ENCODE results near the gene PDE4D.

Gene PDE4D

GRCh38 chr5:59126016-59126707 is 767.4 kb downstream of the PDE4D start:
- DNase-seq, result no peak

- no peak for DNase-seq
Measured at GRCh38 chr5:59125011-59125961, 768.2 kb downstream of the PDE4D start.

DNA sequence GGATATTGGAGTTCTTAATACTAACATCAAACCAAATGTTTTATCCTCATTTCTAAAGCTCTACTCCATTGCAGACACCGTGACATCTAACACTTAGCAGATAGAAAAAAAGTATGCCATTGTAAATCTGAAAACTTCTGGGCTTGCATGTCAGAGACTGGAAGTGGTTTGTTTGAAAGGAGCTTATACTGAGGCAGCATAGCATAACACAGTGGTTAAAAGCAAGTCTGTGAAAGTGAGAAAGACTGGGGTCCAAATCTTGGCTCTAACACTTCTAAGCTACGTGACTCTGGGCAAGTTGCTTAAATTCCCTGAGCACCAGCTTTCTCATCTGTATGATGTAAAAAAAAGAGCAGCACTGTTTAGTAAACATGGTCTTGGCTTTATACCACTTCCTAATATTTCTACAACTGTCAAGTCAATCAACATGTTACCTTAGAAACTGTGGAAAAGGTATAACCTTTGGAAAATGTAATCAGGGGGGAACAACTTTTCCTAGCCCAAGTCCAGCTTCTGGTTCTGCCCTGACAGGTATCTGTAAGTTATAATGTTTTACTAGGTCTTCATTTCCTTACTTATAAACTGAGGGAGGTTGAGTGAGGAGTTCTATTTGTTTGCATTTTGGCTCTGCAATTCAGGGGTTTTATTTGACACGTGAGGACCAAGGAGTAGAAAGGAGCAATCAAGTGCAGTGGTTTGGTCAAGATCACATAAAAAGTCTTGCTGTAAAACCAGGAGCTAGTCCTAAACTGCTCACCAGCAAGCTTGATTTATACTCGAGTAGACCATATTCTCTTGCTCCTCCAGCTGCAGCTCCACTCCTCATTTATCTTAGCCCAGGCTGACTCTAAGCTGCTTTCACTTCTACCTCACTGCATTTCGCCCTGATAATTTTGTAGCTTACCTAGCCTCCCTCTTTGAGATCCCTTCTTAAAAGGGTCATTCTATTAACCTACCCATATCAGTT is 769.6 kb downstream of the PDE4D start:
- no peak for DNase-seq

- DNase-seq, result no peak
Measured at GRCh38 chr5:59119480-59119879, 774.0 kb downstream of the PDE4D start.

DNA sequence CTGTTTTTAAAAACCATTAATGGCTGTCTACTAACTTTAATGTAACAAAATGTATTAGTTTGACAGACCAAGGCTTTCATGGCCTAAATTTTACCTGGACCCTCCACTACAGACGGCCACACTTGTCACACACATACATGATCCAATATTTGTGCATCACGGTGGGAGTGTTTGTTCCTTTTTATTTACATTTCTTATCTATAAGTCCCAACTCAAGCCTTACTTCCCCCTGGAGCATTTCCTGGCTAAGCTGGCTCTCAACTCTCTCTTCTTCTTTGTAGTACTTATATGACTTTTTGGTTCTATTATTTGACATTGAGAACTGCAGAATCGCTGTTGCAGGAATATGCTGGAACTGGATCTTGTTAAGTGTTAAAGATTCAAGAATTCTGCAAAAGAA is 776.2 kb downstream of the PDE4D start:
- DNase-seq, result no peak

GRCh38 chr5:59116231-59116865 is 777.2 kb downstream of the PDE4D start:
- no peak for DNase-seq

DNA sequence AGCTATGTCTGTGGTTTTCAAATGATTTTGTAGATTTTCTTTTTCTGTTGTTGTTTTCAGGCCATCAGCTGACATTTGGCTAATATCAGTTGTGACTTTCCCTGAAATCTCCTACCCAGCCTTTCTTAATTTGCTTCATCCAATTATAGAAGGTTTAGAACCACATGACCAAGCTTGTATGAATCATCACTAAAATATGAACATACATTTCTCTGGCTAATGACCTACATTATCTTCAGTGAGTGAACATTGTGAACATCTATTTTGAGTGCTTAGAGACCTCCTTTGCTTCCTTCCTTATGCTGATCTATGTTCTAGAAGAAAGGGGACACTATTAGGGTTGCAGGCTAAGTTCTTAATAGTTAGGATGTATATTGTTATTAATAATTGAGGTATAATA is 778.2 kb downstream of the PDE4D start:
- DNase-seq, result no peak

GRCh38 chr5:59109383-59109782 is 784.1 kb downstream of the PDE4D start:
- DNase-seq, result no peak

DNA sequence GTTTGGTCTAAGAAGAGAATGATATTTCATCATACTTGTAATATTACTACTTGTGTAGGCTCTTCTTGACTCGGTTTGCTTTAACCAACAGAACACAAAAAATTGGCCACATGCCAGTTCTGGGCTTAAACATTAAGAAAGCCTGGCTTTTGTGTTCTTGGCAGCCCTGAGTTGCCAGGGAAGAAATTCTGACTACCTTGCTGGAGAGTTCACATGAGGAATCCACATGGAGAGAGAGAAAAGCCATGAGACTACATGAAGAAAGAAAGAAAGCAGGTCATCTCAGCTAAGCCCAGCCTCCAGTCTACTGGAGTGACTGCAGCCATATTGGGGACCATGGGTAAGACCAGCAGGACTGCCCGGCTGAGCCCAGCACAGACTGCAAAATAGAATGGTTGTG is 785.8 kb downstream of the PDE4D start:
- DNase-seq, result no peak

DNA sequence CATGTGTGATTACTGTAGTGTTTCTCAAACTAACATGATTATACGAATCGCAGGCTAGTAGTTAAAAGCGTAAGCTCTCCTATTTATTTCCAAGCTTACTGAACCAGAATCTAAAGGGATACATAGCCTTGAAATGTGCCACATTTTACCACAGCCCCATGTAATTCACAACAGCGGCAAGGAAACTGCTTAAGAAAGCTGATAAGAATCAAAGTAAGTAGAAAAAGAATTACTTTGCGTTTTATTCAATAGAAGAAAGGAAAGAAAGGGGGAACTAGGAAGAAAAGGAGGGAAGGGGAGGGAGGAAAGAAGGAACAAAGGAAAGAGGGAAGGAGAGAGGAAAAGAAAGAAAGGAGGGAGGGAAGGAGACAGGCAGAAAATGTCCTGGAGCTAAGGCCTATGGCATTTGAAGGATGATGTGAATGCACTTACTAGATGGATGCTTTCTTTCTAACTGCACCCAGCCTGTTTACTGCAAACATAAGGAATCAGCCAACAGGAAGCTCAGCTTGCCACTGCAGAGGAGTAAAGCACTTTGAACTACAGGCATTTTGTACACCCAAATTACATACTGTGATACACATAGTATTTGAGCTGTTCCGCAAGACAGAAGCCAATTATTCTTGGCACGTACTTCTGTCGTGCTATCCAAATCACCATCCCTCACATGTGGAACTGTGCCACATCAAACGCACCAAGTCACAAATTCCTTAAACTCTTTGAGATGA is 789.0 kb downstream of the PDE4D start:
- DNase-seq, result no peak

- no peak for DNase-seq
Measured at GRCh38 chr5:59103303-59103702, 790.2 kb downstream of the PDE4D start.

DNA sequence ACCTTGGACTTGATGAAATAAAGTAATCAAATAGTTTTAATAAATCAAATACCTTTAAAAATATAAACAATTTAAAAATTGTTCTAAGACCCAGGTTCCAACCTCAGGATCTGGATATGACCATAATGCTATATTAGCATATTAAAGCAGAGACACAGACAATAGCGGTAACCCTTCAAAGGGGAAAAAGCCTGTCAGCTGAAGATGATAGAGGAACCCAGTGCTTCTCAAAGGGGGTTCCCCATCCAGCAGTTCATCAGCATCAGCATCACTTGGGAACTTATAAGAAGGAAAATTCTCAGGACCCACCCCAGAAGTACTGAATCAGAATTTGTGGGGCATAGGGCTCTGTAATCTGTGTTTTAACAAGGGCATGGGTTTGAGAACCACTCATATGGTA is 791.1 kb downstream of the PDE4D start:
- no peak for DNase-seq

- no peak for DNase-seq
Measured at GRCh38 chr5:59100875-59101274, 792.7 kb downstream of the PDE4D start.

- DNase-seq, result no peak
Measured at GRCh38 chr5:59099995-59100345, 793.6 kb downstream of the PDE4D start.

DNA sequence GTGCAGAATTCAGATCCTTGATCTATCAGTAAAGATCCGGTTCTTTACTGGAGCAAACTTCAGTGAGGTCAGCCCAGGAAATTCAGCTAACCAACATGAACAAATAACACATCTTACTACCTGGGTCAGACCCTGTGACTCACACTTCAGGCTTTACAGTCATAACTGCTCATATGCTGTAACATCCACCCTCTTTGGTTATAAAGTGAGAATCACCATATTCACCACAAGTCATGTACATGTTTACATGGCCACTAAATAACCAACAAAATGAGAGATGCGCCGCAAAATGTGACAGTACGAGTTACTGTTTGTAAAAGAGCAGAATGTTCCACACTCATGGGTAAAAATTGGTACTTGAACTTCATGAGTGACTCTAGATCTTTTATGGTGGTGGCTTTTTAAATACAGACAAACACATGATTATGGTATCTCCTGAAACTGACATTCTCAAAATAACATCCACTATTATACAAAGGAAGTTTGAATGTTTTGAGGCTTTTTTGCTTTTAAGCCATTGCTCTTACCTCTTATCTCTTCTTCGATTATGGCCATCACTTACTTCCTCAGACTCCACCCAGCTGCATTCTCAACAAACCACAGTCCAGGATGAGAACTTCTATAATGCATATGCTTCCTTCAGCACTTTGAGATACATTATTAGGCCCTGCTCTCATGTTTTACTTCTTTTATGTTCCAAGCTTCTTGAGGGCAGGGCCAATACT is 794.1 kb downstream of the PDE4D start:
- peak in 1 of 2 experiments; percentile 1 for DNase-seq

GRCh38 chr5:59098743-59099142 is 794.8 kb downstream of the PDE4D start:
- DNase-seq, result no peak

DNA sequence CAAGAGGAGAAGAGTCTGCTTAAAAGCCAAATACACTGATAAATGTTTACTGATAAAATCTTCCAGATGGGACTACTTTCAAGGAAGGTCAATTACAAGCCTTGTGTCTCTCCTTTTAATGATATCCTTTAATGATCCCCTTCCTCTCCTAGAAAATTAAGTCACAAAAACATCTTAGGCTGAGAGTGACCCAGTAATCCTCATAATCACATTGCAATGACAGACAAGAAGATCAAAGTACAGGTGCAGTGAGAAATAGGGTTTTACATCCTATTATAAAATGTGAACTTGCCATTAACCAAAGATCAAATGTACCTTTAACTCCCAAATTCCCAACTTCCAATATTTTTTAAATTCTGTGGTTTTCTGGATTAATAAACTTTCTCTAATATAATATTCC is 795.8 kb downstream of the PDE4D start:
- no peak for DNase-seq

DNA sequence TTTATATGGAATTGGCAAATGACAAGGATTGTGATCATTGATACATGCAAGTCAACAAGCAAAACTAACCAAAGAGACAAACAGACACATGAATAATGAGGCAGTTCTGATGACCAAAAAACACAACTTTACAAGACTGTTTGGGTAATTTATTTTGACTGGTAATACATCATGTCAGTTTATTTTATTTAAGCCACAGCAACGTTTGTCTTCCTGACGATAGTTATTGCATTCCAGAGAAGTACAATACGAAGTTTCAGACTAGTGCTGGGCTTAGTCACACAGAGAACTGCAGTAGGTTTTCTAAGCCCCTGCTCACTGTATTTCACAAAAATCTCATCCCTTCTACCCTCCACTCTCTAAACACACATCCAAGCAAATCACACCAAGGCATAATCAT is 796.4 kb downstream of the PDE4D start:
- no peak for DNase-seq

GRCh38 chr5:59095480-59095879 is 798.0 kb downstream of the PDE4D start:
- DNase-seq, result no peak

DNA sequence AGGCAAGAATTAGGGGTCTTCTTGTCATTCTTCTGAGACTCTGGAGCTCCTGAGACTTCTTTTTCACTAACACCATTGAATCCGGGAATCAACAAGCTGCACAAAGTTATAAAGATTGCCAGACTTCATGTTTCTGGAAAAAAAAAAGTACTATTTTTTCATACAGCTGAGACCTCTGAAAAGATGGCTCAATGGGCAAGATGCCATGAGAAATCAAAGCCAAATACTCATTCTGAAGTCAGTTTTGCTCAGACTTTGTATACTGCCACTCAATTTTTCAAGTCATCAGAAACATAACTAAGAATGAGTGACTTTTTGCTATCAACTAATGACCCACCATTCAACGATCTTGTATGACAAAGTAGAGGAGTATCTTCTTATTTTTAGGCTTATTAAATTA is 798.7 kb downstream of the PDE4D start:
- no peak for DNase-seq

DNA sequence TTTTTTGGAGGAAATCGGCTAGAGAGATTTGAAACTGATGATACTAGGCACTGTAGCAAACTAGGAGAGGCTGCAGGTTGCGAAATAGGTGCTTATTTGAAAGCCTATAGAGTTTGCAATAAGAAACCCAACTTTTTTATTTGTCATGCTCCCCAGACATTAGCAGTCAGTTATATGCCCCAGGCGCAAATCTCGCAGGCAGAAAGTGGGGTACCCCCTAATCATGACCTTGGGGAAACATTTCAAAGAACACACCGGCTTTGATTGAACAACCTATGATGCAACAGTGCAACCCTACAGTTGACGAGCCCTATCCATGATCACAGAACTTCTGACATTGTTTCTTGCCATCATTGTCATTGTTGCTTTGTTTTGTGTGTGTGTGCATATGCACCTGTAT is 800.2 kb downstream of the PDE4D start:
- no peak for DNase-seq
